GM13977 (cell line): ENCODE measurements around the gene UBAP1L.
"Not testable (repeated sequence)": the region's sequence is repeated elsewhere in the genome, so short reads cannot be mapped to it uniquely, and the experiment has no call there.

Experiments
- DNase-seq: peaks from one replicate; pipeline ENCODE4 v3.0.0; 2012; ENCODE audit warnings: low spot score
- in situ Hi-C: fragments of 300-500 bp; cut with MboI; formaldehyde crosslinking; loops from one replicate; pipeline ENCODE4 v1.12.0; 2022; ENCODE audit warnings: low sequenced_read_pairs, low pct_unique_long_range_greater_than_20kb, mixed read lengths, inconsistent platforms; ENCODE audit not compliant: unreplicated experiment
- TF ChIP-seq, protein P1 (sequence below): IDR thresholded peaks from 2 replicates; pipeline ENCODE4 v1.5.1; 2012; ENCODE audit warnings: mild to moderate bottlenecking, control low read depth; ENCODE audit not compliant: insufficient read depth; ENCODE audit errors: extremely low read depth, missing control alignments

UBAP1L gene

DNA sequence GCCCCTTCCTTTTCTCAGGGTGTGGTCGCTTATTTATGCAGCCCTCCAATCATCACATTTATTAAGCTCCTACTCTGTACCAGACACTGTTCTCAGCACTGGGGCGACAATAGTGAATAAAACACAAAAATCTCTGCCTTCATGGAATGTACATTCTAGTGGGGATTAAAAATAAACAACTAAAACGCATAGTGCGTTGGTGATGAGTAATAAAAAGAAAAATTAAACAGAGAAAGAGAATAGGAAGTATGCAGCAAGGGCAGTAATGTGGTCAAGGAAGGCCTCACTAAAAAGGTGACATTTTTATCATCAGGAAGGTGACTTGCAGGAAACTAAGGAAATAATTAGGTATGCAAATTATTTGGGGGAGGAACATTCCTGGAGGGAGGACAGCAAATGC lies 64.7 kb downstream of the UBAP1L start:
- TF ChIP-seq, protein P1, sequence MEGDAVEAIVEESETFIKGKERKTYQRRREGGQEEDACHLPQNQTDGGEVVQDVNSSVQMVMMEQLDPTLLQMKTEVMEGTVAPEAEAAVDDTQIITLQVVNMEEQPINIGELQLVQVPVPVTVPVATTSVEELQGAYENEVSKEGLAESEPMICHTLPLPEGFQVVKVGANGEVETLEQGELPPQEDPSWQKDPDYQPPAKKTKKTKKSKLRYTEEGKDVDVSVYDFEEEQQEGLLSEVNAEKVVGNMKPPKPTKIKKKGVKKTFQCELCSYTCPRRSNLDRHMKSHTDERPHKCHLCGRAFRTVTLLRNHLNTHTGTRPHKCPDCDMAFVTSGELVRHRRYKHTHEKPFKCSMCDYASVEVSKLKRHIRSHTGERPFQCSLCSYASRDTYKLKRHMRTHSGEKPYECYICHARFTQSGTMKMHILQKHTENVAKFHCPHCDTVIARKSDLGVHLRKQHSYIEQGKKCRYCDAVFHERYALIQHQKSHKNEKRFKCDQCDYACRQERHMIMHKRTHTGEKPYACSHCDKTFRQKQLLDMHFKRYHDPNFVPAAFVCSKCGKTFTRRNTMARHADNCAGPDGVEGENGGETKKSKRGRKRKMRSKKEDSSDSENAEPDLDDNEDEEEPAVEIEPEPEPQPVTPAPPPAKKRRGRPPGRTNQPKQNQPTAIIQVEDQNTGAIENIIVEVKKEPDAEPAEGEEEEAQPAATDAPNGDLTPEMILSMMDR = no peak
- in situ Hi-C loops = loop anchor here (25.0 kb wide), 1 partner anchor 237 kb away; the partner anchor contains the start of genes PARP16 and RNU5A-1
- no peak for DNase-seq

DNA sequence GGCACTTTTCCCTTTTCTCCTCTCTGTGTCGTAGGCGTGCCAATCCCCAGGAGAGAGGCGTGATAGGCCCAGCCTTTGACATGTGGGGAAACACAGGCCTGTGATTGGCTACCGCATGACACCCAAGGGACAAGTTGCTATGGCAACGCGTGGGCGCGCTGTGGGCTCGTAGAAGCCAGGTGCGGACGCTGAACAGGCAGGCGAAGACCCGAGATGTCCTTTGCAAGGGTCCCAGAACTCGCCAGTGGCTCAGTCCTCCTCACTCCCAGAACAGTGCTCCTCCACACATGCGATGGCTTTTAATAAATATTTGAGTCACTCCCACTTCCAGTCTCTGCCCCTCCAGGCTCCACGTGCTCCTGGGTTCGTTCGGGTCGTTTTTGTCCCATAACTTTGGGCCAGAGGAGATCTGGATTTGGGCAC lies 65.6 kb downstream of the UBAP1L start:
- peak; percentile 95 for DNase-seq

DNA sequence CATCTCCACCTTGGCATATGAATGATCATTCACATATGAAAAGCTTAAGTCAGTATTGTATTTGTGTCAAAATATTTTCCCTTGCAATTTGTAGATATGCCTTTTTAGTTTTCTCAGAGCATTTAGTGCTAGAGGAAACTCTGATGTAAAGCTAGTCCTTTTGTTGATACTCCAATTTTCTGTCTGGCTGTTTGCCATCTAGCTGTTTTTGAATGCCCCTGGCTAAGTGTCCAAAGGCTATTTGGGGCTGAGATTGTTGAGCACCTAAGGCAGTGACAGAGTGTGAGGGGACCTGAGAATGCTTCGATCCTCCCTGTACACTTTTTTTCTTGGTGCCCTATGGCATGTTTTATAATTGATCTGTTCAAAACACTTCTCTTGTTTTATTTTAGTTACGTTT lies 66.8 kb downstream of the UBAP1L start:
- TF ChIP-seq, protein P1 = no peak
- in situ Hi-C loops = no loop called here
- DNase-seq = no peak

More for the DNA sequence above, 65.6 kb downstream of the UBAP1L start:
- in situ Hi-C loops = no loop called here
- TF ChIP-seq, protein P1 = no peak

DNA sequence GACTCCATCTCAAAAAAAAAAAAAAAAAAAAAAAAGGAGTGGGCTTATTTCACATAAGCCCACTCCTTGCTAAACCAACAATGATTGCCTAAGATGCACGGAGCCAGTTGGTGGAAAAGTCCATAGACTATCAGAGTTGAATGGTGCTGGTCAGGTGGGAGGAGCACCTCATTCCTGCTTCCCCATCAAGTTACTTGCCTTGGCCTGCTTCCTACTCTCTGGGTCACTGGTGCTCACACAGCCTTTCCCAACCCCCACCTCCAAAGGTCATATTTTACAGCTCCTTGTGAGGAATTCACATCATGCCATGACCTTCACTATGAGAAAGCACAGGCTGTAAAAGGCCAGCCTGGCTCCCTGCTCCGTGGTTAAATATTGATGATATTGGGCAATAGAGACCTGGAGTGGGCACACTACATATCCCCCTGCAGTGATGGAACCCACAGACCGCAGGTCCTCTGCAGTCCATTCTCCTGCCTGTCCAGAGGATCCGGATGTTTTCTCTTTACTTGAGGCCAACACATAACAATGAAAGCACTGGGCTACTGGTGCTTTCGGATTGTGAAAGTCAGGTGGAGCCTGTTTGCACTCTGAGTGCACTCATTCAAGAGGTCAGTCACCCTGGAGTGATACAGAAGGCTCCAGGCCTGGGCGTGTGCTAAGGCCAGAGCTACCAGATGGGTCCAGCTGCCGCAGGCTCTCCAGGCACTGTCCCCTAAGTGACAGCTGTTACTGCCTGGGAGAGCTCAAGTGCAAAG lies 70.1 kb downstream of the UBAP1L start, which contains the start of gene SLC51B:
Gene SLC51B, plus strand, starts transcription at position 664 of the 758 bp plus-strand sequence. CDS start 4,618 bp downstream, outside the sequence.
- in situ Hi-C loops = no loop called here
- TF ChIP-seq, protein P1 = no peak
- no peak for DNase-seq

DNA sequence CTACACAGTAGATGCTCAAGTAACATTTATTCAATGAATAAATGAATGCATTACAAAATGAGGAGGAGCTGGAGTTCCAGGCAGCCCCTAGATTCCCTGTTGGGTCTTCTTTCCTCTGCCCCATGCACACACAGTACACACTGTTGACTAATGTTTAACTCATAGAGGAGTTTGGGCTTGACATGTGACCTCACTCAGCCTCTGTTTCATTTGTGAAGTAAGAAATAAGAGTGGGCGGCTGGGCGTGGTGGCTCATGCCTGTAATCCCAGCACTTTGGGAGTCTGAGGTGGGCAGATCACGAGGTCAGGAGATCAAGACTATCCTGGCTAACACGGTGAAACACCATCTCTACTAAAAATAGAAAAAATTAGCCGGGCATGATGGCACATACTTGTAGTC lies 70.8 kb downstream of the UBAP1L start:
- in situ Hi-C loops, DNase-seq: not testable (repeated sequence)

DNA sequence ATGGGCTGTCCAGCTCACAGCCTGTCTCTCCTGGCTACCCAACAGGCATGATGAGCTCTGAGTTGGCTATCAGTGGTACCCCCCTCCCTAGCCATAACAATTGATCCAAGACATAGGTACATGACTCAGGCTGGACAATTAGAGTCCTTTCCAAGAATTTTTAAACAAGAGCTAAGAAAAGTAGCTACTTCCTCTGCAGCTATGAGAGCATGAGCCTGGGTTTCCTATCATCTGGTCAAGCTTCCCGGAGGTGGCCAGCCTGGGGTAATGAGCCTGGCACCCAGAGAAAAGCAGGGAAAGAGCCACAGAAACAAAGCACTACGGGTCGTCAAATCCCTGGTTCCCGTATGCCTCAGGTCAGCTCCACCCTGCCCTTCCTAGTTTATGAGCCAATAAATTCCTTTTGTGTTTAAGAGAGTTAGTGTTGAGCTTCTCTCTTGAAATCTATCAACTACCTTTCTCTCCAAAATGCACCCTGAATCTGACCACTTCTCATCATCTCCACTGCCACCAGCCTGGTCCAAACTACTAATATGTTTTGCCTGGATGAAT lies 72.1 kb downstream of the UBAP1L start:
- in situ Hi-C loops = no loop called here
- DNase-seq = no peak
- TF ChIP-seq, protein P1 = no peak
